BJ (cell line): ENCODE results near the gene ARL6. TPM values are rescaled to one million over a fixed set of nuclear protein-coding genes. Genes with fewer than 3 reads are reported as not detected.

ENCODE experiments used
- CTCF ChIA-PET: fragments of 350-600 bp; formaldehyde crosslinking; extraction: SDS; loops from one replicate; lab custom pipeline; 2021; ENCODE audit warnings: antibody characterized with exemption, inconsistent platforms; lab: Yijun Ruan, JAX
- POLR2A ChIA-PET: fragments of 300-600 bp; sonication (Branson Sonifier 250); formaldehyde crosslinking; extraction: SDS; loops from one replicate; lab custom pipeline; 2021; ENCODE audit warnings: antibody characterized with exemption; lab: Charles Lee
- DNase-seq: peaks from one replicate; pipeline ENCODE4 v3.0.0-alpha.2; 2011; ENCODE audit warnings: low read depth
- H3K27me3 ChIP-seq: 2 replicates; pipeline ENCODE4 v1.6.0; 2011; ENCODE audit warnings: low read length; ENCODE audit not compliant: control insufficient read depth, insufficient read depth
- H3K36me3 ChIP-seq: 2 replicates; pipeline ENCODE4 v1.5.1; 2011; ENCODE audit warnings: low read length; ENCODE audit not compliant: control insufficient read depth, insufficient read depth
- H3K4me3 ChIP-seq: 2 replicates; pipeline ENCODE4 v1.5.1; 2011; ENCODE audit warnings: low read depth, mild to moderate bottlenecking, control low read depth, low read length
- CTCF ChIP-seq: IDR thresholded peaks from 2 replicates; pipeline ENCODE4 v1.5.1; 2011; ENCODE audit warnings: low read depth, mild to moderate bottlenecking, control low read depth, inconsistent platforms, low read length, moderate library complexity; ENCODE audit not compliant: insufficient read depth
- polyA plus RNA-seq: library from polyadenylated mRNA; depleted of rRNA; stranded (reverse); fragments of >200 nt; gene quantifications from 2 replicates; pipeline ENCODE4 v1.2.3, GENCODE V29; 2011; rRNA removed

Gene ARL6
- polyA plus RNA-seq, 1 experiment = 2.0 TPM

- no peak for TF ChIP-seq CTCF
- Histone ChIP-seq H3K27me3 (no peaks in the 10 kb centered on the region), H3K36me3 (no peaks in the 10 kb centered on the region; the same call in 1 of the 2 replicates), H3K4me3 (no peak overlapping the region)
- CTCF ChIA-PET = no interaction called here
- POLR2A ChIA-PET = no interaction called here
- no peak for DNase-seq
Observed at GRCh38 chr3:97848779-97849178, 84.2 kb downstream of the ARL6 start.

Other genes with a start within 250 kb of the ARL6 start
- 4.1 and 6.6 TPM in 2 replicates for gene CRYBG3, start 57.3 kb downstream of the ARL6 start, polyA plus RNA-seq
- gene RIOX2, start 207.7 kb downstream of the ARL6 start, polyA plus RNA-seq = 19.6 and 24.2 TPM in 2 replicates